ENCODE data around the gene SELENON.

The SELENON gene

DNA sequence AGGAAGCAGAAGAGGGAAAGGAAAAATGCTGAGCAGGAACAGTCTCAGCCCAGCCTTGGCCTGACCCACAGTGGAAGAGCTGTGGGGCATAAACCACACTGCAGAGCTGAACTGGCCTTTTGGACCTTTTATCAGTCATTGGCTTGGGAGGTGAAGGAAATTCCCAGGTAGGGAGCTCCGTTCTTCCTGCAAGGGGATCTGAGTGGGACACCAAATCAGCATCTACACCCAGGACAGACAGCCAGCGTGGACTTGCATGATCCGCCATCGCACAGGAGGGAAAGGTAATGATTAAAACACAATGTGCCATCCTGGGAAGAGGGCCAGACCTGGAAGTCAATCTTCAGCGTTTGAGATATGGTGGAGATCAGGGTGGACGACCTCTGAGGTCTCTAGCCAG lies 18.6 kb downstream of the SELENON start:
- TF ChIP-seq, protein P1, sequence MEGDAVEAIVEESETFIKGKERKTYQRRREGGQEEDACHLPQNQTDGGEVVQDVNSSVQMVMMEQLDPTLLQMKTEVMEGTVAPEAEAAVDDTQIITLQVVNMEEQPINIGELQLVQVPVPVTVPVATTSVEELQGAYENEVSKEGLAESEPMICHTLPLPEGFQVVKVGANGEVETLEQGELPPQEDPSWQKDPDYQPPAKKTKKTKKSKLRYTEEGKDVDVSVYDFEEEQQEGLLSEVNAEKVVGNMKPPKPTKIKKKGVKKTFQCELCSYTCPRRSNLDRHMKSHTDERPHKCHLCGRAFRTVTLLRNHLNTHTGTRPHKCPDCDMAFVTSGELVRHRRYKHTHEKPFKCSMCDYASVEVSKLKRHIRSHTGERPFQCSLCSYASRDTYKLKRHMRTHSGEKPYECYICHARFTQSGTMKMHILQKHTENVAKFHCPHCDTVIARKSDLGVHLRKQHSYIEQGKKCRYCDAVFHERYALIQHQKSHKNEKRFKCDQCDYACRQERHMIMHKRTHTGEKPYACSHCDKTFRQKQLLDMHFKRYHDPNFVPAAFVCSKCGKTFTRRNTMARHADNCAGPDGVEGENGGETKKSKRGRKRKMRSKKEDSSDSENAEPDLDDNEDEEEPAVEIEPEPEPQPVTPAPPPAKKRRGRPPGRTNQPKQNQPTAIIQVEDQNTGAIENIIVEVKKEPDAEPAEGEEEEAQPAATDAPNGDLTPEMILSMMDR (IDR thresholded peaks at IDR 0.05; ENCODE audit: low read depth, low read length), result no peak
- DNase-seq (ENCODE audit: extremely low read depth, low read depth), result no peak

GRCh38 chr1:25819491-25820246 lies 19.7 kb downstream of the SELENON start, which contains the start of gene MTFR1L:
TSS of gene MTFR1L (plus strand) at chr1:25819954. CDS start at chr1:25823105, 3,151 bp downstream.
- TF ChIP-seq, protein P1 (IDR thresholded peaks at IDR 0.05; ENCODE audit: low read depth, low read length), result no peak
- no peak for DNase-seq (ENCODE audit: extremely low read depth, low read depth)

DNA sequence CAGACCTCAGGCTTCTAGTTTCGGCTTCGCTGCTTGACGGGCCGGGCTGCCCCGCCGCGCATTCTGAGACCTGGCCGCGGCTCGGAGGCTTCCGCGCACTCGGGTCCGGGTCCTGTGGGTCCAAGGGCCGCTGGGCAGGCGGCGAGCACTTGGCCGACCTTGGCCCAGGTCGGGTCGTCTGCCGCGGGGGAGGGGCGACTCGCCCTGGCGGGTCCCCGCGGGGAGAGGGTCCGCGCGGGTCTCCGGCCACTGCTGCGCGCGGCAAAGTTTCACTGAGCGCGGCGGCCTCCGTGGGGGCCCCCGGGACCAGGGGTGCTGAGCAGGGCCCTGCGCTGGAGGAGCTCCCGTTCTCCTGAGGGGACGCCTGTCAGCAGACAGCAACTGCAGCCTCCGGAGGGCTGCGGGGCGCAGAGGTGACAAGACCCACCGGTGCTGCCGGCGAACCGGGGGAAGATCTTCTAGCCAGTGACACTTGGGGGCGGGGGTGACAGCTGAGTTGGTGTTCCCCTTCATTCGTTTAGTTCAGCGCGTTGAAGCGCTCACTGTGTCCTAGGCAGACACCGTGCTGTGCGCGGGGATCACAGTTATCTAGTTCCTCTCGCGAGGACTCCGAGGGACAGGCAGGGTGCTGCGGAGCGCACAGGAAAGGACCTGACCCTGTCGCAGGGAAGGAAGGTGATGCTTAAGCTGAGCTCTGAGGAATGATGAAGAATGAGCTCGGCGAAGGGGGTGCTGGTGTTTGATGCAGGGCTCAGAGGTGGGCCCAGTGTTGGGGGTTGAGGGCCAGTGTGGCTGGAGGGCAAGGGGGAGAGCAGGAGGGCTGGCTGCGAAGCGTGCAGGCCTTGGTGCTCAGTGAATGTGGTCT lies 20.5 kb downstream of the SELENON start:
- no peak for DNase-seq (ENCODE audit: extremely low read depth, low read depth)

DNA sequence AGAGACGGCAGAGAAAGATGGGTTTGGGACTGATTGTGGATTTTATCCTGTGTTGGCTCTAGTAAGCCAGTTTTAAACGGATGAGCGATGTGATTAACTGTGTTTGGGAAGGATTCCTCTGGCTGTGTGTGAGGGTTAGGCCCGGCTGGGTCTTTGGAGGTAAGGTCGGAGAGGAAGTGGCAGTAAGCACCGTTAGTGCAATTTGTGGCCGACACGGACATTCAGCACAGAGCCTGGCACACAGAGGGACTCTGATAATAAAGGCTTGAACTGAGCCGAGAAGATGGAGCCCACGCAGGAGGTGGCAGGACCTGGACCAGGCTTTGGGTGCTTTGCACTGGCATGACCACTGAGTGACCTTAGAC lies 21.1 kb downstream of the SELENON start:
- no peak for DNase-seq (ENCODE audit: extremely low read depth, low read depth)
- TF ChIP-seq, protein P1 (IDR thresholded peaks at IDR 0.05; ENCODE audit: low read depth, low read length), result no peak

More for the DNA sequence above, 20.5 kb downstream of the SELENON start:
- TF ChIP-seq, protein P1 (IDR thresholded peaks at IDR 0.05; ENCODE audit: low read depth, low read length), result no peak

DNA sequence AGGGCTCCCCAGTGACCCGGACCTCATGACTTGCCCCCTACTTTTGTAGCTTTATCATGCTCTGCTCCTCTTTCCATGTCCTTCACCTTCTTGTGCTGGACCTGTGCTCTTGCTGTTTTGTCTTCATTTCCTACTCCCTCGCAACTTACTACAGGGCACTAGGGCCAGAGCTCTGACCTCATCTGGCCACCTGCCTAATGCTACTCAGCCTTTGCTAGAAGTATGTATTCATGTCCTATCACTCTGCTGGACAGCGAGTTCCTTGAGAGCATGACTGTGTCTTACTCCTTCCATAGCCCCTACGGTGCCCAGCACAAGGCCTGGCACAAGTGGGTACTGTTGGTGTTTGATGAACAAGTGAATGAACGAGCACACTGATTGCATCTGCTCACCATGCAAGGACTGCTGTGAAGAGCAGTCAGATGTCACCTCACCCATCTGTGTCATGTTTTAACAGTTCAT lies 21.7 kb downstream of the SELENON start:
- TF ChIP-seq, protein P1 (IDR thresholded peaks at IDR 0.05; ENCODE audit: low read depth, low read length), result no peak
- no peak for DNase-seq (ENCODE audit: extremely low read depth, low read depth)

GRCh38 chr1:25825605-25826004 lies 25.6 kb downstream of the SELENON start:
- DNase-seq (ENCODE audit: extremely low read depth, low read depth), result no peak
- TF ChIP-seq, protein P1 (IDR thresholded peaks at IDR 0.05; ENCODE audit: low read depth, low read length), result no peak

DNA sequence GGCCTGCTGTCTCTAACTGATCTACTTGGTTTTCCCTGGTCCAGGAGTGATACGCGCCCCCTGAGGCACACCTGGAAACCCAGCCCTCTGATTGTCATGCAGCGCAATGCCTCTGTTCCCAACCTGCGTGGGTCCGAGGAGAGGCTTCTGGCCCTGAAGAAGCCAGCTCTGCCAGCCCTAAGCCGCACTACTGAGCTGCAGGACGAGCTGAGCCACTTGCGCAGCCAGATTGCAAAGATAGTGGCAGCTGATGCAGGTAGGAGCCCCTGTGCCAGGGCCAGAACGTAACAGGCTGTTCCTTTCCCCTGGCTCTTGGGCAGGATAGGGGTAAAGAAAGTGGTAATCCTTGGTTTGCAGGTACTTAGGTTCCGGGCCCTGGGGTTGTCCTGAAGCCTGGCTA lies 26.6 kb downstream of the SELENON start:
- TF ChIP-seq, protein P1 (IDR thresholded peaks at IDR 0.05; ENCODE audit: low read depth, low read length), result no peak
- DNase-seq (ENCODE audit: extremely low read depth, low read depth), result no peak
